HG02970 (cell line): Measurements from ENCODE around the gene JARID2.

Experiments used
- ATAC-seq: cut with Tn5 transposase; IDR thresholded peaks from one replicate; pipeline ENCODE4 v1.9.1; 2021; ENCODE audit warnings: mild to moderate bottlenecking, moderate library complexity, moderate number of reproducible peaks; ENCODE audit not compliant: unreplicated experiment, low FRiP score

JARID2 gene

DNA sequence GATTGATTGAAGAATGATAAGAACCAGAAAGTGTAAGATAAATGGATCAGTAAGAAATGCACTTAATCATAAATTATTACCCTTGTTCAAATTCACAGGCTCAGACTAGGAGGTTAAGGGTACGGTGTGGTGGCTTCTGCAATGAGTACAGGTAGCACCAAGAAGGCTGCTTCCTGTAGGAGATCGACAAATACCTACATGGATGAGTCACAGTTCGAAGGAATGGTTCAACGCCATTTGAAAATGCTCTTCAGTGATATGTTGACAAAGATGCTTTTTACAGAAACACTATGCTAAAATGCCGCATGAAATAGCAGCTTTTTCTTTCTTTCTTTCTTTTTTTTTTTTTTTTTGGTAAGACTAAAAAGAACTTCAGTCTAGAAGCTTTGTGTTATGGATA lies 300.7 kb downstream of the JARID2 start:
- no peak for ATAC-seq

DNA sequence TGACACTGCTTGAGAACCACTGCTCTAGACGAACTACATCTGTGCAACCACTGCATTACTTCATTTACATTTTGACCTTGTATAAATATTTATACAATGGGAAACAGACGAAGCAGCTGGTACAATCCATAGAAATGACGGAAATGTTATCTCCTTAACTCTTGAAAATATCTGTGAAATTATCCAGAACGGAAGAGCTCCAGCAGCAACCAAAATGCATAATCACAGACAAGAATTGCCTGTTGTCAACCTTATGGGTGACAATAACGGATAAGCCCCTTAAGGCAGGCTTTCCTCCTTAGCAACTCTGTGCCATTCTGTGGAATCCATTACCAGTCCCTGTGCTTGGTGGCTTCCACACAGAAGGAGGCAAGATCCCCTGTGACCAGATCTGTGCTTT lies 301.5 kb downstream of the JARID2 start:
- ATAC-seq = no peak

DNA sequence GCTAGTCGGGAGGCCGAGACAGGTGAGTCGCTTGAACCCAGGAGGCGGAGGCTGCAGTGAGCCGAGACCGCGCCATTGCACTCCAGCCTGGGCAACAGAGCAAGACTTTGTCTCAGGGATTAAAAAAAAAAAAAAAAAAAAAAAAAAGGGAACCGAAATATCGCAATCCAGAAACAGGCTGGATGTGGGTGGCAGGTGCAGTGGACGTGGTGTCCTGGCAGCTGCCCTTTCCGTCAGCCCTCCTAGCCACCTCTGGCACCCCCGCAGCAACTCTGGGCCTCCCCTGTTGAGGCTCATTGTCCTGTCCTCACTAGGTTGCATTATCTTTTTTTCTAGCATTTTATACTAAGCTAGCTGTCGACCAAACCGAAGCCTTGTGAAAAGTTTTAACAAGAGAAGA lies 303.5 kb downstream of the JARID2 start:
- ATAC-seq = no peak

DNA sequence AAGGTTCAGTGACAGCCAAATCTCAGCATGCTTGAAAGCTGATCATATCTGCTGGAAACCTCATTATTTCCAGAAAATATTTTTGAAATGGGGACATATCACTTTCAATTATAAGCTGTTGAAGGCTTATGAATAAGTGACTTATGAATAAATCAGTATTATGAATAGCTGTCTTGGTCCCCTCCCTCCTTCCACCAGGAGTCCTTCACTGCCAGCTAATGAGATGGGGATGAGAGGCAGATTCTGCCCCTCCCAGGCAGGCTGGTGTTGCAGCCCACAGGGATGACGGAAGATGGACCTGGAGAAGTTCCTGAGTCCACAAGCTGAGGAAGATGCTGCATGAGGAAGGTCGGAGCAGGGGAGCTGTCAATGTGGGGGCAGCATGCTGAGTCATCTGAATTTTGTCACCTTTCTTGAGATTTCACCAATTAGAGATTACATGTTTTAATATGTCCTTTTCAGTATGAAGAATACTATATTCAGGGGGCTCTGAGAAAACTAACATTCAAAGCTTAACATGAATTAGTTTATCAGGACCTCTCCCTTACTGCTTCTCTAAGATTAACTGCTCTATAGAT lies 304.8 kb downstream of the JARID2 start:
- ATAC-seq = no peak

DNA sequence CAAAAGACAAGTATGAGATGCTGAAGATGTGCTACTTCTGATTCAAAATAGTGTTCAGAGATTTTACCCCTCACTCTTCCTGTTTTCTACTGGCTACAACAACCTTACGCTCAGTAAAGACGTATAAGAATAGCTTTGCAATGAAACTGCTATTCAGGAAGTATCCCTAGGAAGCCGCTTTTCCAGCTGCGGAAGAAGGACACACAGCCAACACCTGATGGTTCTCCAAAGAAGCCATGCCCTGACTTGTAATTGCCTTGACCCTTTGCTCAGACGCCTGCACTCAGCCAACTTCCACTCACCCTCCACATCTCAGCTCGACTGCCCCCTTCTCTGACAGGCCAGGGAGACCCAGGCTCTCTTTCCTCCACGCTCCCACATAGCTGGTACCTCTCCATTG lies 305.4 kb downstream of the JARID2 start:
- no peak for ATAC-seq

DNA sequence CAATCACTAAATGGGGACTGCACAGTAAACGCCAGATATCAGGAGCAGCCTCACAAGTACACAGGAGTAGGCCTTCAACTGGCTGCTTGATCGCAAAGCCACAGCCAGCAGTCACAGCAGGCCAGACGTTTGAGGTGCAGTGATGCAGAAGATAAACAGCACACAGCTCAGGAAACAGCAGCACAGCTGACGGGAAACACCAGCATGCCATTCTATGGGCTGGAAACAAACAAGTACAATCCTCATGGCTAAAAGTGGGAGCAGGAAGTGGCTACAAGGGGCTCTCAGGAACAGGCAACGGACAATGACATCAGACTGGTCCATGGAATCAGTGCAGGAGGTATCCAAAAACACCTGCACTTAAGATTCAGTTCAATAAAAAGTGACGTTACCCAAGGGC lies 305.9 kb downstream of the JARID2 start:
- no peak for ATAC-seq

DNA sequence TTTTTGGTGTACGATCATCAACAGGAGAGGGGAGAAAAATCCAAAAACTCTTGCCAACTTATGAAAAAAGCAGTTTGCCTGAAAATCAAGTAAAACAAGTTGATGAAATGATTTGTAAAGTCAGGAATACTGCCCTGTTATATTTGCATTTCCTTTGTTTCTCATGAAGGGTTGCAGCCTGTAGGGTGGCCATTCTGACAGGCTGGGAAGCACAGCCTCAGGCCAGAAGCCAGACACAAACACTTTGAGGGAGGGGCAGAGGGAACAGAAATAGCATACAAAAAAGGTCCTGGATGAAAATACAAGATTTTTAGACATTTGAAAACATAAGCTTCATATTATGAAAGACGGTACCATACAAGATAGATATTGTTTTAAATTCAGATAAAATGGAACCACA lies 307.2 kb downstream of the JARID2 start:
- ATAC-seq = no peak

DNA sequence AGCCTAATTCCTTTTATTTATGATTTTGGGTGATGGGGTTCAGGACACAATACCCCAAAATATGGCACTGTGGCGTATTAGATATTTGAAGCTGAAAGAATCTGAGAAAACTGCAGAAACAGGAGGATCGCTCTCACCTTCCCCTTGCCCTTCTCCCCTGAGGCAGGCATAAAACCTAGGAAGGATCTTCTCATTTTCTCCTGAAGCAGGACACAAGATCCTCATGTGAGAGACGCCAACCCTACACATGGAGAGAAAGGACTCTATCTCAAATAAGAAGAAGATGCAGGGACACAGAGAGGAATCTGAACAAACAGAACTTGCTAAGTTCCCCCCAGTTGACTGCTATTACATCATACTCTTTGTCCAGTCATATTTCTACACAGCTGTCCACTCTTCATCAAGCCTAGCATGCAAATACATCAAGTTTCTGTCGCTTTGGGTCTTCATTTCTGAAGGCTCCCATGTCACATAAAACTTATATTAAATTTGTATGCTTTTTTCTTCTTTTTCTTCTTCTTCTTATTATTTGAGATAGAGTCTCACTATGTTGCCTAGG lies 307.9 kb downstream of the JARID2 start:
- no peak for ATAC-seq

DNA sequence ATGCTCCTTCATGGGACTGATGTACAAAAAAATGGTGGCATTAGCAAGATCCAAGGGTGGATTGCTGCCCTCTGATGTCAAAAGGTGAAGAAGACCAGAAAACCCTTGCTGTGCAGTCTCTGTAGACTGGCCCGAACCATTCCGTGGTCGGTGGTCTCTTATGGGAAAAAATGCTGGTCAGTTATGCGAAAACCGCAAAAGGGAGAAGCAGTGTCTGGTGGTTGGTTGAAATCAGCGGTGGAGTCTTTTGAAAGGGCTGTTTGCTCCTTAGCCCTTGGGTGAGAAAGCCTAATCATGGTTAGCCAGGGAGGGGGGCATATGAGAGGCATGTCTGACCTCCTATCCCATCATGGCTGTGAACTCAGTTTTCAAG lies 308.8 kb downstream of the JARID2 start:
- no peak for ATAC-seq

DNA sequence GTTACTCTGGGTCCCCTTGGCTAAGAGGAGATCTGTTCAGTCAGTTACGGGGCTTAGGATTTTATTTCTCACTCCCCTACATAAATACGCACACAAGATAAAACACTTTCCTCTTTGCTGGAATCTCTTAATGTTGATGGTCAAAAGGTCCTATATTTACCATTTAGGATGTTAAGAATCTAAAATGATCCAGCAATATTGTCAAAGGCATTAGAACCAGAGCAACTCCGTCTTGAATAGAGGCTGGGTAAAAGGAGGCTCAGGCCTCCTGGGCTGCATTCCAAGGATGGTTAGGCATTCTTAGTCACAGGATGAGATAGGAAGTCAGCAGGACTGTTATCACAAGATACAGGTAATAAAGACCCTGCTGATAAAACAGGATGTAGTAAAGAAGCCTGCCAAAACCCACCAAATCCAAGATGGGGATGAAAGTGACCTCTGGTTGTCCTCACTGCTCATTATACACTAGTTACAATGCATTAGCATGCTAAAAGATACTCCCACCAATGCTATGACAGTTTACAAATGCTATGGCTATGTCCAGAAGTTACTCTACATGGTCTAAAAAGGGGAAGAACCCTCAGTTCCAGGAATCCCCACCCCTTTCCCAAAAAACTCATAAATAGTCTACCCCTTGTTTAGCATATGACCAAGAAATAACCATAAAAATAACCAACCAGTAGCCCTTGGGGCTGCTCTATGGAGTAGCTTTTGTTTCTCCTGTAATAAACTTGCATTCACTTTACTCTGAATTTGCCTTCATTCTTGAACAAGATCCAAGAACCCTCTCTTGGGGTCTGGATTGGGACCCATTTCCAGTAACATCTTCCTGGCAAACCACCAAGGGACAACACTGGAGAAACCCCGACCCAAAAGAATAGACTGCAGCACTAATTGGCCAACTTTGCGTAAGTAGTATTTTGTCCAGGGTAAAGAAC lies 309.5 kb downstream of the JARID2 start:
- no peak for ATAC-seq

DNA sequence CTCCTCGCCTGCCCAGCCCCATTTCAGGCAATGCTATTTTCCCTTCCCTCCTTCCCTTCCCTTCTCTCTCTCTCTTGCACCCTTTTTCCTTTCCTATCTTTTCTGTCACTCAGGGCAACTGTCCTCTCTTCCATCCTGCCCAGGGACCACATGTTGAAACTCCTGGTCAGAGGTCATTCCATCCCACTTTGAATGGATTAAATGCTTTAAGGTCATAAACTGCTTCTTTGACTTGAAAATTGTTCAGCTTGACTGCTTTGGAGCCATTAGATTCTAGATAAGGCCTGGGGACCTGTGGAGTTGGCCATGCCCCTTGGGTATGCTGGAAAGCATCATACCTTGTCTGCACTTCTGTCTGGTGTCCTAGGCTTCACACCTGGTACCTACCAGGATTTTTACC lies 310.8 kb downstream of the JARID2 start:
- no peak for ATAC-seq

DNA sequence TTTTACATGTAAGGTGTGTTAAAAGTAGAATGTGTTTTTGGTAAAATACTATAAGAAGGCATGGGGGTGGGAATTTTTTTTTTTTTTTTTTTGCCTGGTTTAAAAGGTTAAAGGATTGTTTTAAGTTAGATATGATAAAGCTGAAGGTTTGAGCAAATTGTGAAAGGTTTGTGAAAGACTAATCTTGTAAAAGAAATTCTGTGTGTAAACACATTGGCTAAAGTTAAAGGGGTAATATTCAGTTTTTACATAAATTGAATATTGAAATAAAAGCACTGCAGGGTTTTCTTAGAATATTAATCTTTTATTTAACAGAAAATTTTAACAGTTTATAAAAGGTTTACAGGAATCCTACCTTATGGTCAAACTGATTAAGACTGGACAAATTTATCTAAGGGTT lies 311.3 kb downstream of the JARID2 start:
- ATAC-seq = no peak

DNA sequence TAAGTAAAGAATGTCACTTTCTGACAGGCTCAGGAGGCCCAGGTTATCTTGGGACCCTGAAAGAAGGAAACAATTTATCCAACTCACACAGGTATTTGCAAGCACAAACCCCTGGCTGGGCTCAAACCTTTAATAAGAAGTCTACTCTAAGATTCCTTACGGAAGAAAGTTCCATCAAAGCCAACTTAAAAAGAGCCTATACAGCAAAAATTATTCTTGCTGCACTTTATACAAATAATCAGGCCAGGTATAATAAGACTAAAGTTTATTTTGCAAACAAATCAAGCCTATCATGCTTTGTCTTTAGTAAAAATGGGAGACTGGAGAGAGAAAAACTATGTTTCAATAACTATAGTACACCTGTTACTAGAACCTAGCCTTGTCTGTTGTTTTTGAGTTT lies 314.8 kb downstream of the JARID2 start:
- no peak for ATAC-seq

DNA sequence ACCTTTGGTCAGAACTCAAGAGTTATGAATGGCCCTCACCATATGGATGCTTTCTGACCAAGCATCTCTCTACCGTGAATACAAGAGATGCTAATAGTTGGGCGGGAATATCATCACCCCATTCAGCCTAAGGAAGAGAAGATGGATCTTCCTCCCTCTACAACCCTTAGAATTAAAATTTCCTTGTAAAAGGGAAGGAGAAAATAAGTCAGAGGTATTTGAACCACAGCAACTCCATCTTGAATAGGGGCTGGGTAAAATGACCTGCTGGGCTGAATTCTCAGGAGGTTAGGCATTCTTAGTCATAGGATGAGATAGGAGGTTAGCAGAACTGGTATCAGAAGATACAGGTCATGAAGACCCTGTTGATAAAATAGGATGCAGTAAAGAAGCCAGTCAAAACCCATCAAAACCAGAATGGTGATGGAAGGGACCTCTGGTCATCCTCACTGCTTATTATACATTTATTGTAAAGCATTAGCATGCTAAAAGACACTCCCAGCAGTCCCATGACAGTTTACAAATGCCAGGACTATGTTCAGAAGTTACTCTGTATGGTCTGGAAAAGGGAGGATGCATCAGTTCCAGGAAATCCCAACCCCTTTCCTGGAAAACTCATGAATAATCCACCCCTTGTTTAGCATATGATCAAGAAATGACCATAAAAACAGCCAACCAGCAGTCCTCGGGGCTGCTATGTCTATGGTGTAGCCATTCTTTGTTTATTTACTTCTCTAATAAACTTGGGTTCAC lies 315.8 kb downstream of the JARID2 start:
- ATAC-seq = no peak

DNA sequence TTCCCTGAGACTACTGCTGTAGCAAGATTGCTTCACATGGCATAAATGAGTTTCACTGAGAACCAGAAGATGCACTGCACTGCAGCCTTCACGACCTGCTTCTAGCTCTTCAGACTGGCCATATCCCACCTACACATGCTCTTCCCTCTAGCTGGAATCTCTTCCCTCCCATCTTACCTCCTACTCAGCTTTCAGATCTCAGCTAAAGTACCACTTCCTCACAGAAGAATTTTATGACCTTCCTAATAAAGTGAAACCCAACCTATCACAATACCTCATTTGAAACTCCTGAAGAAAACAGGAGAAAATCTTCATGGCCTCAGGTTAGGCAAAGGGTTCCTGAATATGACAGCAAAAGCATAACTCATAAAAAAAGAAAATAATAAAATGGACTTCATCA lies 317.1 kb downstream of the JARID2 start:
- no peak for ATAC-seq

DNA sequence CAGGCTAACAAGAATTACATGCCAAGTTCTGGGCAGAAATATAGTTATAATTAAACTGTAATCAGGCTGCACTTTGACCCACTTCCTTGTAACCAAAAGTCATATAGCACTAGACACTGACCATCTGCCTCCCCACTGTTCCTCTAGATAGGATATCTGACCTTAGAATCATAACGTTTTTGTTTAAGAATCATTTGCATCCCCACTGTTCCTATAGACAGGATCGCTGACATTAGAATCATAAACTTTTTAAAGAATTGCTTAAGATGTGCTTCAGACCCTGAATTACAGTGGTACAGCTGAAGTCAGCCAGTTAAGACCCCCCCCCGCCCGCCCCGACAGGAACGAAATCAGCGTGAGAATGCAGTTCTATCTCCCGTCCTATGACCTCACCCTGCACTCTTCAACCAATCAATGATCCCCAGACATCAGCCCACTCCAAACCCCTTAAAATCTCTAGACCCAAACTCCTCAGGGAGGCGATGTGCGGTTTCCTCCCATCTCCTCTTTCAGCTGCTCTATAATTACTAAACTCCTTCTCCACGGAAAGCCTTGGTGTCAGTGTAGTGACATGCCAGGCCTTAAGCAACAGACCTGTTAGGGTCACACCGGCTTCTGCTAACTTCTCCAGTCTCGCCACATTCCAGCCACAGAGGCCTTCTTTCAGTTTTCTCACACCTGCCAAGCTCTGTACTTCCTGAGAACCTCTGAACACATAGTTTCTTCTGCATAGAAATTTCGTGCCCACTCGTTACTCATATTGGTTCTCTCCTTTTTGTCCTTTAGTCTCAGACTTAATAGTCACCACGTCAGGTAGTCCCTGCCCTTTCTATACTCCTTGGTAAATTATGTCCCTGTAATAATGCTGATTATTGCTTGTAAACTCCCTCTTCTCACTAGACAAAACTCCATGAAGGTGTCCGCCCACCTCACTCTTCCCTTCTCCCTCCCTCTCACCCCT lies 323.4 kb downstream of the JARID2 start:
- no peak for ATAC-seq

DNA sequence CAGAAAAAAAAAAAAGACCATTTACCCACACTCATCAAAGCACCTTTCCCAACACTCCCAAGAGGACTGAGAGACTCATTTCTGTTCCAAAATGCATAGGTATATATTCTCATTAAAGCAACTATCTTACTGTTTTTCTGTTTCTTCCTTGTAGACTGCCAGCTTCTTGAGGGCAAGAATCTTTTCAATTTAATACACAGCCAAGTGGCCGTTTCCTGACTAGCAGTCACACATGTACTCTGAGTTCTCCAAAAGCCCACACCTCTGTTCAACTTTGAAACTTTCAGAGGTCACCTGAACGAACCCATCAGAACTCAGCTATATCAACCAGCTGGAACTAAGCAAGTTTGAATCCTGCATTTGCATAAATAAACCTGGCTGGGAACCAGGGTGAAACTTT lies 324.3 kb downstream of the JARID2 start:
- ATAC-seq = no peak
